ENCODE measurements around the gene TAF1B.

GRCh38 chr2:9950521-9951271 lies 107.4 kb downstream of the TAF1B start:
- TF ChIP-seq, protein P1, sequence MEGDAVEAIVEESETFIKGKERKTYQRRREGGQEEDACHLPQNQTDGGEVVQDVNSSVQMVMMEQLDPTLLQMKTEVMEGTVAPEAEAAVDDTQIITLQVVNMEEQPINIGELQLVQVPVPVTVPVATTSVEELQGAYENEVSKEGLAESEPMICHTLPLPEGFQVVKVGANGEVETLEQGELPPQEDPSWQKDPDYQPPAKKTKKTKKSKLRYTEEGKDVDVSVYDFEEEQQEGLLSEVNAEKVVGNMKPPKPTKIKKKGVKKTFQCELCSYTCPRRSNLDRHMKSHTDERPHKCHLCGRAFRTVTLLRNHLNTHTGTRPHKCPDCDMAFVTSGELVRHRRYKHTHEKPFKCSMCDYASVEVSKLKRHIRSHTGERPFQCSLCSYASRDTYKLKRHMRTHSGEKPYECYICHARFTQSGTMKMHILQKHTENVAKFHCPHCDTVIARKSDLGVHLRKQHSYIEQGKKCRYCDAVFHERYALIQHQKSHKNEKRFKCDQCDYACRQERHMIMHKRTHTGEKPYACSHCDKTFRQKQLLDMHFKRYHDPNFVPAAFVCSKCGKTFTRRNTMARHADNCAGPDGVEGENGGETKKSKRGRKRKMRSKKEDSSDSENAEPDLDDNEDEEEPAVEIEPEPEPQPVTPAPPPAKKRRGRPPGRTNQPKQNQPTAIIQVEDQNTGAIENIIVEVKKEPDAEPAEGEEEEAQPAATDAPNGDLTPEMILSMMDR (conservative IDR thresholded peaks at IDR 0.05 in 1 of 2, IDR thresholded peaks at IDR 0.05 in 1 of 2; ENCODE audit: low read depth in 1 of 2, low read length in 2 of 2) = no peak
- TF ChIP-seq EZH2 (IDR thresholded peaks at IDR 0.05; ENCODE audit: low read length, missing control alignments) = no peak
